Right atrium auricular region (tissue), 2 donors: ENCODE data around the gene NKAIN4. TPM values are rescaled to one million over a fixed set of nuclear protein-coding genes. Genes with fewer than 3 reads are reported as not detected.
A peak's percentile ranks its signal among the peaks of the same experiment; 100 is the strongest.

Experiments
- DNase-seq: peaks from one replicate; pipeline ENCODE4 v3.0.0-alpha.2; 2019; ENCODE audit warnings: low spot score
- H3K27ac ChIP-seq, 2 donors: fragments of 200-600 bp; sonication (generic); 1 replicate in 1 of 2; 2 replicates in 1 of 2; pipeline ENCODE4 v1.5.1; 2016 to 2019
- H3K27me3 ChIP-seq, 2 donors: fragments of 200-600 bp; sonication (generic); one replicate each; pipeline versions ENCODE4 v1.5.1 to v1.6.0; 2017 to 2019
- H3K36me3 ChIP-seq: fragments of 200-600 bp; sonication (generic); one replicate; pipeline ENCODE4 v1.5.1; 2016
- H3K4me1 ChIP-seq, 2 donors: fragments of 200-600 bp; sonication (generic); one replicate each; pipeline versions ENCODE4 v1.5.1 to v1.6.0; 2017 to 2019
- H3K4me3 ChIP-seq, 2 donors: fragments of 200-600 bp; sonication (generic); 1 replicate in 1 of 2; 2 replicates in 1 of 2; pipeline ENCODE4 v1.5.1; 2017 to 2019; ENCODE audit warnings: mild to moderate bottlenecking in 1 of 2, moderate library complexity in 1 of 2
- H3K9me3 ChIP-seq, 2 donors: fragments of 200-600 bp; sonication (generic); one replicate each; pipeline ENCODE4 v1.5.1; 2019
- total RNA-seq, 2 donors: library from RNA; depleted of rRNA; stranded (reverse); fragments of >200 nt; gene quantifications; one replicate each; pipeline ENCODE4 v1.1.0, GENCODE V29; 2016
- TF ChIP-seq, protein P1 (sequence below), 2 donors: fragments of 200-600 bp; sonication (generic); IDR thresholded peaks; one replicate each; pipeline ENCODE4 v1.5.1; 2019; ENCODE audit warnings: antibody characterized with exemption in 2 of 2

The NKAIN4 gene
- total RNA-seq, 2 donors from 2014 or later = not detected

DNA sequence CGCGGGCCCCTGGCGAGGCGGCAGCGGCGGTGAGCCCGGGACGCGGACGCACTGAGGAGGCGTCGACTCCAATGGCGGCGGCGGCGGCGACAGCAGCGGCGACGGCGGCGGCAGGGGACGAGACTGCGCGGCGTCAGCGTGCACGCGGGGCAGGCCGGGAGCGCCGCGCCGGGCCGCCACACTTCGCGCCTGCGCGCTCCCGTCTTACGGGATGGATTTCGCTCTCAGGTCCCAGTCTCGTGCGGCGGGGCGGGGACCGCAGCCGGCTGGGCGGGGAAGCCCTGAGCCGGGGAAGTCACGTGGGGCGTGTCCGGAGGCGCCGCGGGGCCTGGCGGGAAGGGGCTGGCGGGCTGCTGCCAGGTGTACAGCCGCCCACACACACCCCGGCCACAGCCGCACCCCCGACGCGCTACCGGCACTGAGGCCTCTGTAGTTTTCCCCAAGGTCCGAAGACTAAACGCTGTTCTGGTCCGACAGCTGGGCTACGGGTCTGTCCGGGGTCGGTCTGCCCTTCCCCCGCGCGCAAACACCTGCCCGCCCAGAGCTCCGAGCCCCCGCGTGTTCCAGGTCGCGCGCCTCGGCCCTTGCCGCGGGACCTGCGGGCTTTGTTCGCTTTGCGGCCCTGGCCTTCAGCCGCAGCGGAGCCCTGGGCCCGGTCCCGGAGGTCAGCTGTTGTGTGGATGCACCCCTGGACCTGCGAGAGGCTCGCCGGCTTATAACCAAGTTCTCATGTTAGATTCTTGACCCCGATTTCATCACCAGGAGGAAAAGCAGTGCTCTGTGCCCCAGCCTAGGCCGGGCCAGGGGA, 38.0 kb downstream of the NKAIN4 start, which contains the start of gene YTHDF1:
Gene YTHDF1, minus strand, starts transcription at position 91 of the 808 bp plus-strand sequence. CDS start 239 bp downstream, outside the sequence.
- TF ChIP-seq, protein P1, sequence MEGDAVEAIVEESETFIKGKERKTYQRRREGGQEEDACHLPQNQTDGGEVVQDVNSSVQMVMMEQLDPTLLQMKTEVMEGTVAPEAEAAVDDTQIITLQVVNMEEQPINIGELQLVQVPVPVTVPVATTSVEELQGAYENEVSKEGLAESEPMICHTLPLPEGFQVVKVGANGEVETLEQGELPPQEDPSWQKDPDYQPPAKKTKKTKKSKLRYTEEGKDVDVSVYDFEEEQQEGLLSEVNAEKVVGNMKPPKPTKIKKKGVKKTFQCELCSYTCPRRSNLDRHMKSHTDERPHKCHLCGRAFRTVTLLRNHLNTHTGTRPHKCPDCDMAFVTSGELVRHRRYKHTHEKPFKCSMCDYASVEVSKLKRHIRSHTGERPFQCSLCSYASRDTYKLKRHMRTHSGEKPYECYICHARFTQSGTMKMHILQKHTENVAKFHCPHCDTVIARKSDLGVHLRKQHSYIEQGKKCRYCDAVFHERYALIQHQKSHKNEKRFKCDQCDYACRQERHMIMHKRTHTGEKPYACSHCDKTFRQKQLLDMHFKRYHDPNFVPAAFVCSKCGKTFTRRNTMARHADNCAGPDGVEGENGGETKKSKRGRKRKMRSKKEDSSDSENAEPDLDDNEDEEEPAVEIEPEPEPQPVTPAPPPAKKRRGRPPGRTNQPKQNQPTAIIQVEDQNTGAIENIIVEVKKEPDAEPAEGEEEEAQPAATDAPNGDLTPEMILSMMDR (IDR thresholded peaks at IDR 0.05) = no peak
- H3K4me3 ChIP-seq = peak within 1 kb of the TSS; percentile 79 to 95
- H3K27ac ChIP-seq = peak within 1 kb of the TSS; percentile 86 to 88
- H3K4me1 ChIP-seq = peaks cover 0 to 44% of the 10 kb centered on the region in 2 donors
- H3K9me3 ChIP-seq = no peaks in the 10 kb centered on the region
- peak; percentile 96 for DNase-seq
- no peaks in the 10 kb centered on the region for H3K27me3 ChIP-seq
- H3K36me3 ChIP-seq = peaks cover 31% of the 10 kb centered on the region

DNA sequence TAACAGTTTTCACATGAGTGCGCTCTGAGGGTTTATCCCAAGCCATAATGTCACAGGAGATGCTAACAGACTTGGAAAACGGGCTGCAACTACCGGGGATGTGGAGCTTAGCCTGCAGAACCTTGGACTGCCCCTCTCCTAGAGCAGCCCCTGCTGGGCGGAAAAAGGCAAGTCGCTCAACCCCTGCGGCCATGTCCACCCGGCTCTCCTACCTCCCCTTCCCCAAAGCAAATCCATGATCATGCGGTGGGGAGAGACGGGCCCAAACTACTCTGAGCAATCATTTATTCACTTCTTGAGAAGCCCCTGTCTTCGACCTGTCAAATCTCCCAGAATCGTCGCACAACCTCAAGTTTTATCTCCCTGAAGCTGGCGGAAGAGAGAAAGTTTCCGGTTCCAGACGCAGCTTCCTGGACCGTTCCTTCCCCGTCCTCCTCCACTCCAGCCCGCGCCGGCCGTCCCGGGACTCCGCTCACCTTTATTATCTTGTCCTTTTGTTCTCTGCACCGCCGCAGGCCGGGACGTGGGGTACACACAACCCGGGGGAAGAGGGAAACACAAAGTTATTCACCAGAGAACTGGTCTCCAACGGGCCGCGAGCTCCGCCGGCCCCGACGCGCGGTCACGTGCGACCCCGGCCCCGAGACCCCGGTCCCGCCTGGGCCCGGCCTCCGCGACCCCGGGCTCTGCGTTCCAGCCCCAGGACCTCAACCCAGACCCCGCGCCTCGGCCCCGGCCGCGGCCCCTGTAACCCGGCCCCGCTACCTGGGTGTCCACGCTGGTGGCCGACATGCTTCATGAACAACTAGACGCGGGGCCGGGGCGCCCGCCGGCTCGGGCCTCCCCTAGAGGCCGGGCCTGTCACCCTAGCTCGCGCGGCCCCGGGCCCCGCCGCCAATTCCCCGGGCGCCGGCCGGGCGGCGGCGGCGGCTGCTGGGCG, 38.9 kb downstream of the NKAIN4 start:
- Histone ChIP-seq H3K27ac (peak overlapping the region; percentile 66 to 82), H3K36me3 (peaks cover 40% of the 10 kb centered on the region), H3K9me3 (no peaks in the 10 kb centered on the region), H3K4me1 (peaks cover 0 to 48% of the 10 kb centered on the region in 2 donors), H3K4me3 (peak overlapping the region; percentile 79 to 95), H3K27me3 (no peaks in the 10 kb centered on the region)
- DNase-seq = no peak
- TF ChIP-seq, protein P1 (IDR thresholded peaks at IDR 0.05) = peak in 1 of 2 donors; percentile 45

DNA sequence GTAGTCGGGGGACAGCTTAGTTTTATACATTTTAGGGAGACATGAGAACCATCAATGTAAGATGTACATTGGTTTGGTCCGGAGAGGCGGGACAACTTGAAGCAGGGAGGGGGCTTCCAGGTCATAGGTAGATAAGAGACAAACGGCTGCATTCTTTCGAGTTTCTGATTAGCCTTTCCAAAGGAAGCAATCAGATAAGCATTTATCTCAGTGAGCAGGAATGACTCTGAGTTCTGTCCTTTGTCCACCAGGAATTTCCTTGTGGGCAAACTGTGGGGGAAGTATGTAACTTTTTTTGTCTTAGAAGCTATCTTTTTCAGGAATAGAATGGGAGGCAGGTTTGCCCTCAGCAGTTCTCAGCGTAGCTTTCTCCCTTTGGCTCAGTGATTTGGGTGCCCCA, 39.7 kb downstream of the NKAIN4 start:
- peaks cover 0 to 56% of the 10 kb centered on the region in 2 donors for H3K4me1 ChIP-seq
- H3K27me3 ChIP-seq = no peaks in the 10 kb centered on the region
- H3K4me3 ChIP-seq = peak overlapping the region in 1 of 2 donors; percentile 95
- H3K36me3 ChIP-seq = peaks cover 48% of the 10 kb centered on the region
- no peak for DNase-seq
- H3K9me3 ChIP-seq = no peaks in the 10 kb centered on the region
- TF ChIP-seq, protein P1 (IDR thresholded peaks at IDR 0.05) = no peak
- no peak overlapping the region for H3K27ac ChIP-seq

DNA sequence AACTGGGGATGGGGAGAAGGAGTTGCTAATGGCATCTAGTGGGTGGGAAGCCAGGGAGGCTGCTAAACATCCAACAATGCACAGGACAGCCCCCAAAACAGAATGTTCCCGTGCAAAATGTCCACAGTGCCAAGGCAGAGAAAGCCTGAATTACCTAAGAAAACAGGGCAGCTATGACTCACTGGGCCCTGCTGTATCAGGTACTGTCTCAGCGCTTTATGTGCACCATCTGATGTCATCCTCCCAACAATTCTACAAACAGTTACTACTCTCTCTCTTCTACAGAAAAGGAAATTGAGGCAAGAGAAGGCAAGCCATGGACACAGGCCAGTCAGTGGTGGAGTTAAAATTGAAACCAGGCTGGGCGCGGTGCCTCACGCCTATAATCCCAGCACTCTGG, 41.5 kb downstream of the NKAIN4 start:
- Histone ChIP-seq H3K27me3 (no peaks in the 10 kb centered on the region), H3K4me3 (no peak overlapping the region), H3K27ac (no peak overlapping the region), H3K4me1 (peaks cover 0 to 56% of the 10 kb centered on the region in 2 donors), H3K36me3 (peaks cover 60% of the 10 kb centered on the region), H3K9me3 (no peaks in the 10 kb centered on the region)
- no peak for DNase-seq
- TF ChIP-seq, protein P1 (IDR thresholded peaks at IDR 0.05) = no peak

DNA sequence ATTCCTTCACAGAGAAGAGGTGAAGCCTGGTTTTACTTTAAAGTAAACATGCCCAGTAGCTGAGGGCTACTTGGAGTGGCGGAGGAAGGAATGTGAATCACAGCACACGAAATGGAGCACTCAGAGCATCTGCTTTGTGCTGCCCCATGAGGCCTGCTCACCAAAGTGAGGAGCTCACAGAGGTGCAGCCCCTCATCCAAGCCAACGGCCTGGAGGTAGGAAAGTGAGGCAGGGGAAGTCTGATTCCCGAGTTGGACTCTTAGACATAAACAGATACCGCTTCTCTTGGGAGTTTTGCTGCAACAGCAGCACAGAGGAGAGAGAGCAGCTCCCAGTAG, 41.9 kb downstream of the NKAIN4 start:
- H3K9me3 ChIP-seq = no peaks in the 10 kb centered on the region
- no peak overlapping the region for H3K27ac ChIP-seq
- TF ChIP-seq, protein P1 (IDR thresholded peaks at IDR 0.05) = no peak
- H3K4me1 ChIP-seq = peaks cover 0 to 56% of the 10 kb centered on the region in 2 donors
- H3K4me3 ChIP-seq = no peak overlapping the region
- H3K27me3 ChIP-seq = no peaks in the 10 kb centered on the region
- DNase-seq = no peak
- peaks cover 65% of the 10 kb centered on the region for H3K36me3 ChIP-seq
